ENCODE measurements around the gene CD34.
A peak's percentile ranks its signal among the peaks of the same experiment; 100 is the strongest.

CD34 gene

DNA sequence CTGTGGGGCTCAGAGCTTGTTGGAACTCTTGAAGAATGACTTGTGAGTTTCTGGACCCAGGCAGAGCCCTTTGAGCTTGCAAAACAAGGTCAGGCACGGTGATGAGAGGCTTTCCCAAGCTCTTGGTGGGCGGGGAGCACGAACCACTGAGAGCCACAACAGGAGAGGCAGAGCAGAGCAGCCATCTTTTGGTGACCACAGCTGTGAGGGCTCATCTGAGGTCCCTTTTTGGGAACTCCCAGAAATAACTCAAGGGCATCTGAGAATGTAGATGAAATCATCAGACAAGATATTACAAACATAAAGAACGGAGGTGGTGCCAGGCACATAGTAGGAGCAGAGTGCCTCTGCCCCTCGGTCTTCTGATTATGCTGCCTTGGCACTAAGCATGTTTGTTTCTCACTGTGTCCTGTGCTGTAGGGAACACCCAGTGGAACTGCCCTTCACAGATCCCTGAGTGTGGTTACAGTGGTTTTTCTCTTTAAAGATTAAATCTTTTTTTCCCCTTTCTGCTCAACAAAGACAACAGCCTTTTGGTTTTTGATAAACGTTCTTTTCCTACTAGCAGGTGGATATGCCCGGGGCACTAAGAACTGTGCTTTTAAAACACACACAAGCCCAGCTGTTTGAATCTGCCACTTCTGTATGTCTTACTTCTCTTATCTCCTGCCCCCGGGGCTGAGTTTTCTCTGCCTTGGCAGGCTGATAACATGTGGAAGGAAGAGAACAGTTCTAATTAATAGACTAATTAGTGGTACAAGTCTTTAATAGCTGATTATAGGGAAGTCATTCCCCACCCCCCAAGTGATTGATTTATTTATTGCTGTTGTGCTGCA lies 37.7 kb downstream of the CD34 start:
- DNase-seq (ENCODE audit: low read depth in 1 of 2, low spot score in 1 of 2): no peak
- no peak for TF ChIP-seq JUND (IDR thresholded peaks at IDR 0.05; ENCODE audit: low read depth)
- in situ Hi-C loops (cut with HindIII; ENCODE audit: low pct_unique_long_range_greater_than_20kb, low sequenced_read_pairs): no loop called here

DNA sequence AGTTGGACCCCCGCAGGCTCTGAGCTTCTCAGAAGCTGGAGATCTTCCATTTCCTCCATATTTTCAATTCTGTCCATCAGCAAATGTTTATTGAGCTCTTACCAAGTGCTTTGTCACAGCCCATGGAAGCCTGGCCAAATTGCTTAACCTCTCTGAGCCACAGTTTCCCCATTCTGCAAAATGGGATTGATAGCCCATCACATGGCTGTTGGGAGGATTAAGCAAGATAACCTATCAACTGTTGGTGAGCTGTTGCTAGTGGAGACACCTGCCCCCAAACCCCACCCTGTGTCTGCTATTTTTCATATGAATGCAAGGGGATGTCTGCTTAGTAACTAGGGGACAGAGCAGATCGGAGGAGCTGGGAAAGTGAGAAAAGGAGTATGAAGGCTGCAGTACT lies 38.3 kb downstream of the CD34 start:
- TF ChIP-seq JUND (IDR thresholded peaks at IDR 0.05; ENCODE audit: low read depth): no peak
- in situ Hi-C loops (cut with HindIII; ENCODE audit: low pct_unique_long_range_greater_than_20kb, low sequenced_read_pairs): no loop called here
- no peak for DNase-seq (ENCODE audit: low read depth in 1 of 2, low spot score in 1 of 2)

DNA sequence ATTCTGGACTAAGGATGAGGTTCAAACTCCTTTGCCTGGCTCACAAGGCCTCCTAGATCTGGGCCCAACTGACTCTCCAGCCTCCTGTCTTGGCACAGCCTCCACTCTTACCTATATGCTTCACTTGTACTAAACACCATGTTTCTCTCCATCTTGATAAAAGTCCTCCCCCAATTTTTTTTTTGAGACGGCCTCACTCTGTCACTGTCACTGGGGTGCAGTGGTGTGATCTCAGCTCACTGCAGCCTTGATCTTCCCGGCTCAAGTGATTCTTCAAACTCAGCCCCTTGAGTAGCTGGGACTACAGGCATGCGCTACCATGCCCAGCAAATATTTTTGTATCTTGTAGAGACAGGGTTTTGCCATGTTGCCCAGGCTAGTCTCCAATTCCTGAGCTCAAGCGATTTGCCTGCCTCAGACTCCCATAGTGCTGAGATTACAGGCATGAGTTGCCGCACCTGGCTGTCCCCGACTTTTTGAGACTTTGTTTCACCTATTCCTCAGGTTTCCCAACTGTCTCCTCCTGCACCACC lies 39.7 kb downstream of the CD34 start:
- TF ChIP-seq JUND (IDR thresholded peaks at IDR 0.05; ENCODE audit: low read depth): no peak
- DNase-seq (ENCODE audit: low read depth in 1 of 2, low spot score in 1 of 2): no peak
- in situ Hi-C loops (cut with HindIII; ENCODE audit: low pct_unique_long_range_greater_than_20kb, low sequenced_read_pairs): no loop called here

DNA sequence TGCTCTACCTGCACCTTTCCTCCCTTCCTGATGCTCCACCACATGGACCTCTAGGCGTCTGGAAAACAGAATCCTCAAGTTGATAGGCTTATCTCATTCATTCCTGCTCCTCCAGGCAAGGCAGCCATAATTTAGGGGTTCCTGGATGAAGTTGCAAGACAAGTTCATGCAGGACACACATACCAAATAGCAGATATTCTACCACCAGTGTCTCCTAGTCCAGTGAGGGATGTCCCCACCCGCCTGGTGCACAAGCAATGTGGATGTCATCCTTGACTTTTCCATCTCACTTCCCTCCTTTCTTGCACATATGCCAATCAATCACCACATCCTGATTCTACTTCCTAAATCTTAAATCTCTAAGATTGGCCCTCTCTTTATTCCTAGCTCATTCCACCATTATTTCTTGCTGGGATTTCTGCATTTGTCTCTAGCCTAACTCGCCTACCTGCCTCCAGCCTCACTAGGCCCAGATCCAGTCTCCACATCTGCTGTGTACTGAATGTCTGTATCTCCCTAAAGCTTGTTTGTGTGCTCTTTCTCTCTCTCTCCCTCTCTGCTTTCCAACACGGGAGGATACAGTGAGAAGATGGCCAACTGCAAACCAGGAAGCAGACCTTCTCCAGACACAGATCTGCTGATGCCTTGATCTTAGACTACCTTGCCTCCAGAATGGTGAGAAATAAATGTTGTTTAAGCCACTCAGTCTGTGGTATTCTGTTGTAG lies 40.5 kb downstream of the CD34 start:
- in situ Hi-C loops (cut with HindIII; ENCODE audit: low pct_unique_long_range_greater_than_20kb, low sequenced_read_pairs): no loop called here
- TF ChIP-seq JUND (IDR thresholded peaks at IDR 0.05; ENCODE audit: low read depth): no peak
- DNase-seq (ENCODE audit: low read depth in 1 of 2, low spot score in 1 of 2): no peak

DNA sequence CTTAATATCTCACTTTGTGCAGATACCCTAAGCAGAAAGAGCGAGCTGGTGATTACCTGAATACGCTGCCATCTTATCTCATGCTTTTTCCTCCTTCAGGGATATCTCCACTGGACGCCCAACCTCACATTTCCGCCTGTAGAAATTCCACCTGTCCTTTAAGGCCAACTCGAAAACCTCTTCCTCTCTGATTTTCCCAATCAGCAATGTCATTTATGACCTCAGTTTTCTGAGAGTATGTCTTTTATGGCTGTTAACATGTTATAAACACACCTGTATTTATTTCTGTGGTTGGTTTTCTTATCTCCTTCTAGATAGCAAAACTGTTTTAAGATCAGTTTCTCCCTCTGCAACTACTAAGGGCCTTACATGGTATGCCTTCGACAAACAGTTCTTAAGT lies 41.1 kb downstream of the CD34 start:
- in situ Hi-C loops (cut with HindIII; ENCODE audit: low pct_unique_long_range_greater_than_20kb, low sequenced_read_pairs): no loop called here

DNA sequence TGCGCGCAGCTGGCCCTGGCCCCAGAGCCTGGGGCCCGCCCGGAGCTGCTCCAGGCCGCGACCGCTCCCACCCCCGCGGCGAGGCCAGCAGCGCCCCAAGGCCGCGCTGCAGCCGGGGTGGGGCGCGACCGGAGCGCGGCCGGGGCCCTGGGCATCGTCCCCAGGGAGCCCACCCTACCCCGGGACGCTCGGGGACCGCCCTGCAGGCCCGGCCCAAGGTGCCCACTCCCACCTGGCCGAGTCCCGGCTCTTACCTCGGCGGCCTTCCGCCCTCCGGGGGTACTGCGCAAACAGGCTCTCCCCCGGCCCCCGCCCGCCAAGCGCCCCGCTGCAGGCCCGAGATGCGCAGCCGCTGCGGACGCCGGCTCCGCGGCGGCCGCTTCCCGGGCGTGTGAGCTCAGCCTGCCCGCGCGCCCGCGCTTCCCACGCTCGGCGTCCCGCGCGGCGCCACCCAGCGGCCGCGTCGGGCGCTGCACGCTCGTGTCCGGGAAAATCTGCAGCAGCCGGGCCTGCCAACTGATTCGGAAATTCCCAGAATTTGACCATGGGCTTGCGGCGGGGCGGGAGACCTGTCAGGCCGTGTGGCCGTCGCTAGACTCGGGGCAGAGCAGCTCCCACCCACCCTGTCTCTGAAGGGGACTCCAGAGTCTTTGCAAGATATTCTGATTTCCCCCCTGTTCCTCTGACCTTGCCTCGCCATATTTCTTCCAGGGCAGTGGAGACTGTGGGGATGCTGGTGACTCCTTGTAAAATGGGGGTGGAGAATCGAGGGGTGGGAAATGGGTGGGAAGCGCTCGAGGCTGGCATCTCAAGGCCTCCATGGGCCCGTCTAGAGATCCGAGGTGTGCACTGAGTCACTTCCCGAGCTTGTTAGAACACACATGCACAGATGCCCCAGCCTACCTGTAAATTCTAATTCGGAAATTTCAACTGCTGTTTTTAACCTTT lies 41.9 kb downstream of the CD34 start:
- peak; percentile 78 to 90 for DNase-seq (ENCODE audit: low read depth in 1 of 2, low spot score in 1 of 2)
- in situ Hi-C loops (cut with HindIII; ENCODE audit: low pct_unique_long_range_greater_than_20kb, low sequenced_read_pairs): no loop called here
- TF ChIP-seq JUND (IDR thresholded peaks at IDR 0.05; ENCODE audit: low read depth): no peak

More for the DNA sequence above, 41.1 kb downstream of the CD34 start:
- DNase-seq (ENCODE audit: low read depth in 1 of 2, low spot score in 1 of 2): no peak
- TF ChIP-seq JUND (IDR thresholded peaks at IDR 0.05; ENCODE audit: low read depth): no peak

DNA sequence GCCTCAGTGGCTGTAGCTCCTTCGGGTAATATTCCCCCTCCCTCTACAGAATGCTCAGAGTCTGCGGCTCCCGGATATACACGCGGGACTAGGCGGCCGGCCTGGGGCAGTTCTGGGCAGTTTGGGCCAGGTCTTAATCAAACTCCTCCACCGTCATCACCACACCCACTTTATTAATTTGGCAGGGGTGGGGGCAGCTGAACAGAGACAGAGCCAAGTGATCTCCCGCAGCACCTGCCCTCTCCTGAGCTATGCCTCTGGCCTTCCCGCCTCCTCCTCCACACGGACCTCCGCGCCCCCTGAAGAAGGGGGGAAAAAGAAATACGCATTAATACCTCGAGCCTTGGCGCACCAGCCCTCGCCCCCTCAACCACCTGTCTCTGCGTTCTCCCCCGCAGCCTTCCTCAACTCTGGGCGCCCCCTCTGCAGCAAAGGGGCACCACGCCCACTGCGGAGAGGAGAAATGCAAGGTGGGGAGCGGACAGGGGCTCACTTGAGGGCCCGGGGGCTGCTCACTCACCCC lies 42.6 kb downstream of the CD34 start:
- peak; percentile 49 to 78 for DNase-seq (ENCODE audit: low read depth in 1 of 2, low spot score in 1 of 2)
- in situ Hi-C loops (cut with HindIII; ENCODE audit: low pct_unique_long_range_greater_than_20kb, low sequenced_read_pairs): no loop called here
- TF ChIP-seq JUND (IDR thresholded peaks at IDR 0.05; ENCODE audit: low read depth): no peak

DNA sequence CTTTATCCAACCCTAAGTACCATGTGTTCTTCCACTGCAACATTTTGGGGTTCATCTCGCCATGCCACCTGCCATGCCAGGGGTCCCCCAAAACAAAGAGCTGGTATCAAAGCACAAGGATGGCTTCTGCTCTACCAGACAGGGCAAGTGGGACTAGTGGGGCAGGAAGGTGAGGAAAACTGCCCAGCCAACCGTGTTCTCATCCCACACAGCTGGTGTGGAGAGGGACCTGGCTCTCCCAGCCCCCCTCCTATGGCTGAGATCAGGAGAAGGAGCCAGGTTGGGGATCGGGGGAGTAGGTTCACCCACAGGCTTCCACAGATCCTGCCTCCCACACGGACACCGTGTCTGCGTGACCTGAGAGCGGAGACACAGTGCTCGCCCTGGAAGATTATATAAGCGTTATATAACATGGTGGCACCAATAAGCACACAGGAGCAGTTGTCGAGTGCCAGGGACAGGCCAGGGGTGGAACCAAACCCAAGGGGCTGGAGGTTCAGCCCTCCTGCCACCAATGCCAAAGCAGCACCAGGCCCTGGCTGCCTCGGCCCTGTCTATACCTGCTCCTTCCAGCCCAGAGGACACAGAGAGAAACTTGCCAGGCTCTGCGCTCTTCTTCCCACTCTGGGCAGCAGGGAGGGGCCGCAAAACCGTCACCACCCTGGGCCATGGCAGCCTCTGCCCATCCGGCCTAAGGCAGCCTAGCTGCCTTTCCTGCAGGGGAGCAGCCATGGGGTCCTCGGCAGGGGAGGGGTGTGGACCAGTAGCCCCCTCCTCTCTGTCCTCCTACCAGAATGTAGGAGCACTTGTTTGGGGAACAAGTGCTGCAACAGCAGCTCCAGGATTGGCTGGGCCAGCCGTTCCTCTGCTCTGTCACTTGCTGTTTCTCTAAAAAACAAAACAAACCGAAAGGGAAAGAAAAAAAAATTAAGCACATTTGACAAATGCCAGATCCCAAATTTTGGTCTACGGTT lies 43.5 kb downstream of the CD34 start:
- in situ Hi-C loops (cut with HindIII; ENCODE audit: low pct_unique_long_range_greater_than_20kb, low sequenced_read_pairs): no loop called here
- DNase-seq (ENCODE audit: low read depth in 1 of 2, low spot score in 1 of 2): peak; percentile 48 to 88
- no peak for TF ChIP-seq JUND (IDR thresholded peaks at IDR 0.05; ENCODE audit: low read depth)

DNA sequence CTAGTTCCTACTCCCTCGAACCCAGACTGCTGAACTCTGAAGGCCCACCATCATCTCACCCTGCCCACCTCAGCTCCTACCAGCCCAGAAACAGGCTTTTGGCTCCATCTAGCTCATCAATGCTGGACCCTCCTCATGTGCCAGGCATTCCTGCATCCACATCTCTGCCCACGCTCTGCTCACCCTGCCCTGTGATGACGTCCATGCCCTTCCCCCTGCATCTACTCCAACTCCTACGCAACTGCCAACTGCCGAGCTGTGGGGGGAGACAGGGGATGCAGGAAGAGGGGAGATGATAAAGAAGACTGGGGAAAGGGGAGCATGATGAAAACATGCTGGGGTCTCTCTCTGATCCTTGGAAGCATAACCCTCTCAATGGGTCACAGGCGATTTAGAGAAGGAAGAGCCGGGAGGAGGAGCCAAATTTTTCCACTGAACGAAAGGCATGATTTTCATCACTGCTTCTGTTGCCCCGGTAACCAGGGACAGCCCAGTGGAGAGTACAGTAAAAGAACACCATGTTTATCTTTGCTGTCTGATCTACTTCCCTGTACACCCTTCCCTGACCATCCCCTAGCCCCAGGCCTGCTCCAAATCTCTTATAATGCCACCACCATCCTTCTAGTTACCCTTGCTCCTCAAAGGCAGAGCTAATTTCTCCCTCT lies 44.3 kb downstream of the CD34 start:
- DNase-seq (ENCODE audit: low read depth in 1 of 2, low spot score in 1 of 2): peak in 1 of 2 experiments; percentile 87
- in situ Hi-C loops (cut with HindIII; ENCODE audit: low pct_unique_long_range_greater_than_20kb, low sequenced_read_pairs): no loop called here
- TF ChIP-seq JUND (IDR thresholded peaks at IDR 0.05; ENCODE audit: low read depth): no peak

DNA sequence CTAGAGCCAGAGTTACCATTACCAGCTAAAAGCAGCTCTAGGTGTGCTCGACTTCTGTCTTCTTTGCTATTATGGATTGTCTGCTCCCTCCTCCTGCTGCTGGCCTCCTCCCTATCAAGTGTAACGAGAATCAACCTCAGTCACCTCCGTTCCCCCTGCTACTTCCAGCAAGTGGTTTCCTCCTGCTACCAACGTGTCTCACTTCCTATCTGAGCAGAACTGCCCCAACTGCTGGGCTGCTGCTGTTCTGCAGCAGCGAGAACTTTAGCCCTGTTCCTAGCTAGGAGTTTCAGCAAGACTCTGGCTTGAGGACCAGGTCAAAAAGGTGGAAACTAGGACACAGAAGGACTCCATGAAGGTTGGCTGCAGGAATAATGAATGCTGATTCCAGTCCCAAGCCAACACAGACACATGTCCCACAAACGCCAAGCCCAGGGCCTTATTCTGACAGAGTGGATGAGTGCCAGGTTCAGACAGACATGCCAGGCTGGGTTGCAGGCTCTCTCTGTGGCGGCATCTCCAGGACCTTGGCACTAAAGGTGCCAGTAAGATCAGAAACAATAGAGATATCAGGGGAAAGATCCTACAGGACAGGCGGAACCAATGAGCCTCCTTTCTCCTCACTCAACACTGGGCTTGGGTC lies 46.9 kb downstream of the CD34 start:
- no peak for DNase-seq (ENCODE audit: low read depth in 1 of 2, low spot score in 1 of 2)
- in situ Hi-C loops (cut with HindIII; ENCODE audit: low pct_unique_long_range_greater_than_20kb, low sequenced_read_pairs): no loop called here
- TF ChIP-seq JUND (IDR thresholded peaks at IDR 0.05; ENCODE audit: low read depth): no peak
